OCI-LY1 (cell line): ENCODE data around the gene SLC12A6.
A peak's percentile ranks its signal among the peaks of the same experiment; 100 is the strongest.

Experiments
- H2AFZ ChIP-seq: fragments of 200-600 bp; sonication (generic), shearing (Covaris generic); 2 replicates; pipeline ENCODE4 v1.6.0; 2014; ENCODE audit warnings: antibody characterized with exemption, mild to moderate bottlenecking, low read length
- H3F3A ChIP-seq: fragments of 200-600 bp; sonication (generic), shearing (Covaris generic); 2 replicates; pipeline ENCODE4 v1.6.0; 2014; ENCODE audit warnings: mild to moderate bottlenecking, antibody characterized with exemption, low read length, moderate library complexity; ENCODE audit not compliant: insufficient read depth
- H3K27ac ChIP-seq: fragments of 200-600 bp; sonication (generic); 2 replicates; pipeline ENCODE4 v1.5.1; 2014; ENCODE audit warnings: low read length, mixed run types, mild to moderate bottlenecking, low read depth; ENCODE audit not compliant: poor library complexity, severe bottlenecking
- H3K27me3 ChIP-seq: fragments of 200-600 bp; sonication (generic); 2 replicates; pipeline ENCODE4 v1.6.0; 2014; ENCODE audit warnings: antibody characterized with exemption, mild to moderate bottlenecking, low read length, moderate library complexity; ENCODE audit not compliant: insufficient read depth
- H3K36me3 ChIP-seq: fragments of 200-600 bp; sonication (generic); 2 replicates; pipeline ENCODE4 v1.6.1; 2014; ENCODE audit warnings: mild to moderate bottlenecking, antibody characterized with exemption, low read length, moderate library complexity, mixed read lengths; ENCODE audit not compliant: insufficient read depth
- H3K4me1 ChIP-seq: fragments of 200-600 bp; sonication (generic); 2 replicates; pipeline ENCODE4 v1.5.1; 2014; ENCODE audit warnings: mild to moderate bottlenecking, low read length, moderate library complexity; ENCODE audit not compliant: insufficient read depth, severe bottlenecking
- H3K4me2 ChIP-seq: fragments of 200-600 bp; sonication (generic), shearing (Covaris generic); 2 replicates; pipeline ENCODE4 v1.6.1; 2014; ENCODE audit warnings: low read length
- H3K4me3 ChIP-seq: fragments of 200-600 bp; sonication (generic); 2 replicates; pipeline ENCODE4 v1.5.1; 2014; ENCODE audit warnings: low read length, low read depth, mild to moderate bottlenecking, mixed read lengths; ENCODE audit not compliant: poor library complexity, severe bottlenecking
- H3K79me2 ChIP-seq: fragments of 200-600 bp; shearing (Covaris generic); 2 replicates; pipeline ENCODE4 v1.6.1; 2016; ENCODE audit warnings: mixed run types, low read length, mixed read lengths; ENCODE audit not compliant: insufficient read depth
- H3K9ac ChIP-seq: fragments of 200-600 bp; sonication (generic), shearing (Covaris generic); 2 replicates; pipeline ENCODE4 v1.6.1; 2014; ENCODE audit warnings: mild to moderate bottlenecking, low read length, mixed read lengths
- H3K9me2 ChIP-seq: fragments of 200-600 bp; sonication (generic), shearing (Covaris generic); 2 replicates; pipeline ENCODE4 v1.6.1; 2014; ENCODE audit warnings: low read depth, mild to moderate bottlenecking, low read length, mixed read lengths
- H3K9me3 ChIP-seq: fragments of 200-600 bp; shearing (Covaris generic); 2 replicates; pipeline ENCODE4 v1.6.1; 2014; ENCODE audit warnings: low read length, mixed read lengths
- H4K20me1 ChIP-seq: fragments of 200-600 bp; sonication (generic), shearing (Covaris generic); 2 replicates; pipeline ENCODE4 v1.6.0; 2016; ENCODE audit warnings: mild to moderate bottlenecking, low read length; ENCODE audit not compliant: insufficient read depth
- CTCF ChIP-seq: fragments of 200-600 bp; sonication (generic), shearing (Covaris generic); IDR thresholded peaks from 2 replicates; pipeline ENCODE4 v1.5.1; 2017; ENCODE audit warnings: mild to moderate bottlenecking, antibody characterized with exemption, low read length, moderate library complexity, mixed read lengths
- EZH2 ChIP-seq: fragments of 200-600 bp; sonication (generic), shearing (Covaris generic); IDR thresholded peaks from 2 replicates; pipeline ENCODE4 v1.8.0; 2017; ENCODE audit warnings: borderline replicate concordance, mixed run types, mild to moderate bottlenecking, antibody characterized with exemption, low read length, moderate library complexity, mixed read lengths

SLC12A6 gene

GRCh38 chr15:34336231-34336990, 1.2 kb downstream of the SLC12A6 start:
- H3K4me2 ChIP-seq = peak overlapping the region; percentile 94
- H4K20me1 ChIP-seq = no peaks in the 10 kb centered on the region
- peaks cover 15% of the 10 kb centered on the region for H3K36me3 ChIP-seq
- H3K9ac ChIP-seq = no peak overlapping the region; the same call in 1 of the 2 replicates
- no peaks in the 10 kb centered on the region for H3K27me3 ChIP-seq
- H3K9me3 ChIP-seq = no peaks in the 10 kb centered on the region
- peaks cover 31% of the 10 kb centered on the region for H3K4me1 ChIP-seq
- no peak overlapping the region for H3K27ac ChIP-seq
- H3K9me2 ChIP-seq = no peaks in the 10 kb centered on the region
- H3K79me2 ChIP-seq = no peaks in the 10 kb centered on the region
- H2AFZ ChIP-seq = no peak overlapping the region
- peak overlapping the region; percentile 83 for H3K4me3 ChIP-seq
- TF ChIP-seq EZH2 (no peak), CTCF (no peak)
- 0 out of 2 replicates have a peak, but pooled peaks cover 3% of the 10 kb centered on the region for H3F3A ChIP-seq

GRCh38 chr15:34335176-34336032, 2.2 kb downstream of the SLC12A6 start:
- no peaks in the 10 kb centered on the region for H4K20me1 ChIP-seq
- H3F3A ChIP-seq = 0 out of 2 replicates have a peak, but pooled peaks cover 3% of the 10 kb centered on the region
- no peak overlapping the region for H3K9ac ChIP-seq
- H3K4me1 ChIP-seq = peaks cover 31% of the 10 kb centered on the region
- H3K27me3 ChIP-seq = no peaks in the 10 kb centered on the region
- no peak overlapping the region for H3K4me3 ChIP-seq
- 0 out of 2 replicates have a peak, but pooled peaks cover 7% of the 10 kb centered on the region for H3K36me3 ChIP-seq
- H3K27ac ChIP-seq = no peak overlapping the region
- no peak overlapping the region for H3K4me2 ChIP-seq
- H3K9me2 ChIP-seq = no peaks in the 10 kb centered on the region
- H3K9me3 ChIP-seq = no peaks in the 10 kb centered on the region
- H2AFZ ChIP-seq = no peak overlapping the region
- no peaks in the 10 kb centered on the region for H3K79me2 ChIP-seq
- TF ChIP-seq EZH2 (no peak), CTCF (no peak)

GRCh38 chr15:34334672-34335071, 2.9 kb downstream of the SLC12A6 start:
- Histone ChIP-seq H3K9me3 (no peaks in the 10 kb centered on the region), H3K27me3 (no peaks in the 10 kb centered on the region), H3F3A (0 out of 2 replicates have a peak, but pooled peaks cover 3% of the 10 kb centered on the region), H3K4me3 (no peak overlapping the region), H3K4me2 (no peak overlapping the region), H3K27ac (no peak overlapping the region), H3K79me2 (no peaks in the 10 kb centered on the region), H4K20me1 (no peaks in the 10 kb centered on the region), H3K4me1 (peaks cover 31% of the 10 kb centered on the region), H3K9me2 (no peaks in the 10 kb centered on the region), H3K36me3 (no peaks in the 10 kb centered on the region), H2AFZ (no peak overlapping the region), H3K9ac (no peak overlapping the region)
- TF ChIP-seq CTCF = no peak
- TF ChIP-seq EZH2 = no peak
